GM18505 (cell line): ENCODE results near the gene CIC.

ENCODE experiments used
- ATAC-seq: cut with Tn5 transposase; IDR thresholded peaks from one replicate; pipeline ENCODE4 v1.9.1; 2021; ENCODE audit not compliant: unreplicated experiment
- POLR2A ChIP-seq: IDR thresholded peaks from 4 replicates; pipeline ENCODE4 v1.6.1; 2011; ENCODE audit warnings: borderline replicate concordance; ENCODE audit not compliant: insufficient read depth, insufficient read length; ENCODE audit errors: extremely low read depth

CIC gene

DNA sequence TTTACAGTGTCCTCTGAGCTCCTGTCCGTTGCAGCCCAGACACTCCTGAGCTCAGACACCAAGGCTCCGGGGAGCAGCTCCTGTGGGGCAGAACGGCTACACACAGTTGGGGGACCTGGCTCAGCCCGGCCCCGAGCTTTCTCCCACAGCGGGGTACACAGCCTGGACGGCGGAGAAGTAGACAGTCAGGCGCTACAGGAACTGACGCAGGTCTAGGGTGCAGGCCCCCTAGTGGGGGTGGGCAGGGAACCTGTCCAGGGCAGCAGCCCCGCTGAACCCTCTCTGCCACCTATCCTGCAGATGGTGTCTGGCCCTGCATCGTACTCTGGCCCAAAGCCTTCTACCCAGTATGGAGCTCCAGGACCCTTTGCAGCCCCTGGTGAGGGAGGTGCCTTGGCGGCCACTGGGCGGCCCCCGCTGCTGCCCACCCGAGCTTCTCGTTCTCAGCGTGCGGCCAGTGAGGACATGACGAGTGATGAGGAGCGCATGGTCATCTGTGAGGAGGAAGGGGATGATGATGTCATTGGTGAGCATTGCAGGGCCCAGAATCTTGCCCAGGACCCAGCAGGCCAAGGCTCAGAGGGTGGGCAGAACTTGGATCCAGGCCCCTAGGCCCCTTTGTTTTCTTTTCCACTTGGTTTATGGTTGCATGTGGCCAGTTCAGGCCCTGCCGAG lies 20.0 kb downstream of the CIC start:
- no peak for ATAC-seq
- no peak for TF ChIP-seq POLR2A

GRCh38 chr19:42289556-42290041 lies 20.5 kb downstream of the CIC start:
- no peak for TF ChIP-seq POLR2A
- ATAC-seq = no peak

- no peak for TF ChIP-seq POLR2A
- ATAC-seq = no peak
Measured at GRCh38 chr19:42290136-42290522, 21.1 kb downstream of the CIC start.

- TF ChIP-seq POLR2A = no peak
- ATAC-seq = no peak
Measured at GRCh38 chr19:42290523-42291434, 21.7 kb downstream of the CIC start.

- no peak for ATAC-seq
- TF ChIP-seq POLR2A = no peak
Measured at GRCh38 chr19:42291435-42291810, 22.4 kb downstream of the CIC start.

DNA sequence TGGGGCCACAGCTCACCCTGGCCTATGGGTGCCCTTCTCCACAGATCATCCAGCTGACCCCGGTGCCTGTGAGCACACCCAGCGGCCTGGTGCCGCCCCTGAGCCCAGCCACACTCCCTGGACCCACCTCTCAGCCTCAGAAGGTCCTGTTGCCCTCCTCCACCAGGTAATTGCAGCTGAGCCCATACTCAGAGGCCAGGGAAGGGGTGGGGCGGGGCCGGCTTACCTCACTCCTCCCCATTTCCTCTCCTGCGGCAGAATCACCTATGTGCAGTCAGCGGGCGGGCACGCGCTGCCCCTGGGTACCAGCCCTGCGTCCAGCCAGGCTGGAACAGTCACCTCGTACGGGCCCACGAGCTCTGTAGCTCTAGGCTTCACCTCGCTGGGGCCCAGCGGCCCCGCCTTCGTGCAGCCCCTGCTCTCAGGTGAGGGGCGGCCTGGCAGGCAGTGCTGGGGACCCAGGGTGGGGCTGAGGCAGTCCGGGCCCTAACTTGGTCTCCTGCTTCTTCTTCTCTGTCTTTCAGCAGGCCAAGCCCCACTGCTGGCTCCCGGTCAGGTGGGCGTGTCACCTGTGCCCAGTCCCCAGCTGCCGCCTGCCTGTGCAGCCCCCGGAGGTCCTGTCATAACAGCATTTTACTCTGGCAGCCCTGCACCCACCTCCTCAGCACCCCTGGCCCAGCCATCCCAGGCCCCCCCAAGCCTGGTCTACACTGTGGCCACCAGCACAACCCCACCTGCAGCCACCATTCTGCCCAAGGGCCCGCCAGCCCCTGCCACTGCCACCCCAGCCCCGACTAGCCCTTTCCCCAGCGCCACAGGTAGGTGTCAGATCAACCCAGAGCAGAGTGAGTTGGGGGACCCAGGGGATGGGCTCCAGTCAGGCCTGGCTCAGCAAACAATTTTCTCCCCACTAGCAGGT lies 23.2 kb downstream of the CIC start:
- ATAC-seq = no peak
- no peak for TF ChIP-seq POLR2A

GRCh38 chr19:42292963-42293362 lies 23.9 kb downstream of the CIC start:
- TF ChIP-seq POLR2A = no peak
- ATAC-seq = no peak

- ATAC-seq = no peak
Measured at GRCh38 chr19:42293540-42293939, 24.5 kb downstream of the CIC start.

DNA sequence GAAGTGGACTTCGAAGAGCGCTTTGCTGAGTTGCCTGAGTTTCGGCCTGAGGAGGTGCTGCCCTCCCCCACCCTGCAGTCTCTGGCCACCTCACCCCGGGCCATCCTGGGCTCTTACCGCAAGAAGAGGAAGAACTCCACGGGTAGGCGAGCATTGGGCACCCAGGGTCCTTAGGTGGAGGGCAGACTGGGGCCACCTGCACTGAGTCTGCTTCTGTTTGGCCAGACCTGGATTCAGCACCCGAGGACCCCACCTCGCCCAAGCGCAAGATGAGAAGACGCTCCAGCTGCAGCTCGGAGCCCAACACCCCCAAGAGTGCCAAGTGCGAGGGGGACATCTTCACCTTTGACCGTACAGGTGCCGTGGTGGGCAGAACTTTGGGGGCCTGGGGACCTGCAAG lies 24.9 kb downstream of the CIC start:
- no peak for TF ChIP-seq POLR2A
- ATAC-seq = no peak

More at GRCh38 chr19:42293540-42293939, 24.5 kb downstream of the CIC start:
- no peak for TF ChIP-seq POLR2A

- TF ChIP-seq POLR2A = no peak
- ATAC-seq = no peak
Measured at GRCh38 chr19:42294471-42295137, 25.6 kb downstream of the CIC start.

DNA sequence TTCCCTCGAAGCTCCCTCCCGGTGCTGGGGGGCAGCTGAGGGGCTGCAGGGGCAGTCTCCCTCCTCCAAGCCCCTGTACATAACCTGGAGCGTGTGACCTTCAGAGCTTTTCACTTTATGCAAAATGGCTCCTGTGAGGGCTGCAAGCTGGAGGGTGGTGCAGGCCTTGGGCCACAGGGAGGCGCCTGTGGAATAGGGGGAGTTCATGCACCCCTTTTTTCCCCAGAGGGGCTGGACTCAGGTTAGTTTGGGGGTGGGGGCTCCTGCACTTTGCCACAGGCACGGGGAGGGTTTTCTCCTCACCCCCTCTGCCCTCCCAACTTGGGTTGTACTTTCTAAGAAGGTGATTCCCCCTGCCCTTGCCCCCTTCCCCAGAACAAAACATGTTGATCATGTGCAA lies 26.3 kb downstream of the CIC start:
- ATAC-seq = no peak
- no peak for TF ChIP-seq POLR2A

GRCh38 chr19:42295831-42296525 lies 26.9 kb downstream of the CIC start:
- ATAC-seq = no peak
- TF ChIP-seq POLR2A = no peak
